ENCODE data around the gene SPTBN4.
"Not testable (repeated sequence)": the region's sequence is repeated elsewhere in the genome, so short reads cannot be mapped to it uniquely, and the experiment has no call there.

DNA sequence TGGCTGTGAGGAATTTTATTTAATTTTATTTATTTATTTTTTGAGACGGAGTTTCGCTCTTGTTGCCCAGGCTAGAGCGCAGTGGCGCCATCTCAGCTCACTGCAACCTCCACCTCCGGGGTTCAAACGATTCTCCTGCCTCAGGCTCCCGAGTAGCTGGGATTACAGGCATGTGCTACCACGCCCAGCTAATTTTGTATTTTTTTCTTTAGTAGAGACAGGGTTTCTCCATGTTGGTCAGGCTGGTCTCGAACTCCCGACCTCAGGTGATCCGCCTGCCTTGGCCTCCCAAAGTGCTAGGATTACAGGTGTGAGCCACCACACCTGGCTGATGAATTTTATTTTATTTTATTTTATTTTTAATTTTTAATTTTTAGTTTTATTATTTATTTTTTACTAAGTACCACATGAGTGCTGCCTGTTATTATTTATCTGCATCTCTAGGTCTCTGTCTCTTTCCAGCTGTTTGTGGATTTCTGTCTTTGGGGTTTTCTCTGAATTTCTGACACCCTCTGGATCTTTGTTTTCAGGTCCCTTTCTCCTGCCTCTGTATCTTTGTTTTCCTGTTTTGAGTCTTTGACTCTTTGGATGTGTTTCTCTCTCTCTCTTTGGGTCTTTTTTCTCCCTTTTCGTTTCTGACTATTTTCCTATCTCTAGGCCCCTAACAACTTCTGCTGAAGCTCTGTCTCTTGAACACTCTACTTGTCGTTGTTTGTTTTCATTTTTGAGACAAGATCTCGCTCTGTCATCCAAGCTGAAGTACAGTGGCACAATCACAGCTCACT, 157.8 kb downstream of the SPTBN4 start:
- TF ChIP-seq, protein P1, sequence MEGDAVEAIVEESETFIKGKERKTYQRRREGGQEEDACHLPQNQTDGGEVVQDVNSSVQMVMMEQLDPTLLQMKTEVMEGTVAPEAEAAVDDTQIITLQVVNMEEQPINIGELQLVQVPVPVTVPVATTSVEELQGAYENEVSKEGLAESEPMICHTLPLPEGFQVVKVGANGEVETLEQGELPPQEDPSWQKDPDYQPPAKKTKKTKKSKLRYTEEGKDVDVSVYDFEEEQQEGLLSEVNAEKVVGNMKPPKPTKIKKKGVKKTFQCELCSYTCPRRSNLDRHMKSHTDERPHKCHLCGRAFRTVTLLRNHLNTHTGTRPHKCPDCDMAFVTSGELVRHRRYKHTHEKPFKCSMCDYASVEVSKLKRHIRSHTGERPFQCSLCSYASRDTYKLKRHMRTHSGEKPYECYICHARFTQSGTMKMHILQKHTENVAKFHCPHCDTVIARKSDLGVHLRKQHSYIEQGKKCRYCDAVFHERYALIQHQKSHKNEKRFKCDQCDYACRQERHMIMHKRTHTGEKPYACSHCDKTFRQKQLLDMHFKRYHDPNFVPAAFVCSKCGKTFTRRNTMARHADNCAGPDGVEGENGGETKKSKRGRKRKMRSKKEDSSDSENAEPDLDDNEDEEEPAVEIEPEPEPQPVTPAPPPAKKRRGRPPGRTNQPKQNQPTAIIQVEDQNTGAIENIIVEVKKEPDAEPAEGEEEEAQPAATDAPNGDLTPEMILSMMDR (conservative IDR thresholded peaks at IDR 0.05; ENCODE audit: low read depth, low read length): not testable (repeated sequence)
- TF ChIP-seq POLR2A (IDR thresholded peaks at IDR 0.05; ENCODE audit: low read depth, low read length); RCOR1 (IDR thresholded peaks at IDR 0.05; ENCODE audit: insufficient replicate concordance, low read length); BHLHE40 (IDR thresholded peaks at IDR 0.05; ENCODE audit: low read depth, low read length); CHD1 (IDR thresholded peaks at IDR 0.05; ENCODE audit: low read depth, low read length); MXI1 (IDR thresholded peaks at IDR 0.05; ENCODE audit: borderline replicate concordance, low read depth, low read length); MAFK (IDR thresholded peaks at IDR 0.05; ENCODE audit: low read depth, low read length); RAD21 (IDR thresholded peaks at IDR 0.05; ENCODE audit: low read length); RFX5 (IDR thresholded peaks at IDR 0.05; ENCODE audit: low read depth, low read length); MAZ (IDR thresholded peaks at IDR 0.05; ENCODE audit: borderline replicate concordance, low read depth, low read length); CEBPB (IDR thresholded peaks at IDR 0.05; ENCODE audit: low read depth, low read length); FOS (IDR thresholded peaks at IDR 0.05; ENCODE audit: low read depth, low read length): not testable (repeated sequence)
- TF ChIP-seq, protein P2, sequence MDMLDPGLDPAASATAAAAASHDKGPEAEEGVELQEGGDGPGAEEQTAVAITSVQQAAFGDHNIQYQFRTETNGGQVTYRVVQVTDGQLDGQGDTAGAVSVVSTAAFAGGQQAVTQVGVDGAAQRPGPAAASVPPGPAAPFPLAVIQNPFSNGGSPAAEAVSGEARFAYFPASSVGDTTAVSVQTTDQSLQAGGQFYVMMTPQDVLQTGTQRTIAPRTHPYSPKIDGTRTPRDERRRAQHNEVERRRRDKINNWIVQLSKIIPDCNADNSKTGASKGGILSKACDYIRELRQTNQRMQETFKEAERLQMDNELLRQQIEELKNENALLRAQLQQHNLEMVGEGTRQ (IDR thresholded peaks at IDR 0.05; ENCODE audit: low read depth, low read length): not testable (repeated sequence)
